Measurements from ENCODE around the gene SOX18.

Gene SOX18

GRCh38 chr20:64044484-64045247 is 4.8 kb downstream of the SOX18 start:
- no peak overlapping the region for H3K4me3 ChIP-seq (ENCODE audit: low read length)
- TF ChIP-seq CTCF (conservative IDR thresholded peaks at IDR 0.05; ENCODE audit: low read length), result no peak
- peak; percentile 50 for DNase-seq (ENCODE audit: low read depth)

- DNase-seq (ENCODE audit: low read depth), result no peak
- no peak overlapping the region for H3K4me3 ChIP-seq (ENCODE audit: low read length)
- no peak for TF ChIP-seq CTCF (conservative IDR thresholded peaks at IDR 0.05; ENCODE audit: low read length)
Observed at GRCh38 chr20:64043768-64044167, 5.7 kb downstream of the SOX18 start.

GRCh38 chr20:64042054-64042781 is 7.2 kb downstream of the SOX18 start:
- DNase-seq (ENCODE audit: low read depth), result no peak
- peak overlapping the region; percentile 43 for H3K4me3 ChIP-seq (ENCODE audit: low read length)
- no peak for TF ChIP-seq CTCF (conservative IDR thresholded peaks at IDR 0.05; ENCODE audit: low read length)

GRCh38 chr20:64041781-64042053 is 7.7 kb downstream of the SOX18 start:
- peak overlapping the region; percentile 43 for H3K4me3 ChIP-seq (ENCODE audit: low read length)
- DNase-seq (ENCODE audit: low read depth), result no peak
- TF ChIP-seq CTCF (conservative IDR thresholded peaks at IDR 0.05; ENCODE audit: low read length), result no peak

- peak; percentile 39 for DNase-seq (ENCODE audit: low read depth)
- H3K4me3 ChIP-seq (ENCODE audit: low read length), result no peak overlapping the region
- no peak for TF ChIP-seq CTCF (conservative IDR thresholded peaks at IDR 0.05; ENCODE audit: low read length)
Observed at GRCh38 chr20:64041040-64041780, 8.2 kb downstream of the SOX18 start.

- DNase-seq (ENCODE audit: low read depth), result no peak
- TF ChIP-seq CTCF (conservative IDR thresholded peaks at IDR 0.05; ENCODE audit: low read length), result no peak
- no peak overlapping the region for H3K4me3 ChIP-seq (ENCODE audit: low read length)
Observed at GRCh38 chr20:64040231-64041039, 9.0 kb downstream of the SOX18 start.

All from AG10803 (cell line).